ENCODE measurements around the gene MAT1A. TPM values are rescaled to one million over a fixed set of nuclear protein-coding genes. Genes with fewer than 3 reads are reported as not detected.

Gene MAT1A
- total RNA-seq, 1 experiment from 2014 or later, result 2.3 TPM

GRCh38 chr10:80283119-80283518 lies 6.3 kb downstream of the MAT1A start:
- TF ChIP-seq CBFB (CRISPR knock-in tag; IDR thresholded peaks at IDR 0.05; ENCODE audit: low read depth) (no peak), ZNF138 (CRISPR knock-in tag; conservative IDR thresholded peaks at IDR 0.05) (no peak), ZNF219 (CRISPR knock-in tag; IDR thresholded peaks at IDR 0.05; ENCODE audit: borderline replicate concordance) (no peak), MXD4 (CRISPR knock-in tag; IDR thresholded peaks at IDR 0.05; ENCODE audit: borderline replicate concordance) (no peak), NFYB (CRISPR knock-in tag; conservative IDR thresholded peaks at IDR 0.05; ENCODE audit: low read depth) (no peak), E2F4 (CRISPR knock-in tag; IDR thresholded peaks at IDR 0.05; ENCODE audit: borderline replicate concordance, low read depth) (no peak), ZNF532 (CRISPR knock-in tag; IDR thresholded peaks at IDR 0.05; ENCODE audit: borderline replicate concordance) (no peak), ATF3 (CRISPR knock-in tag; conservative IDR thresholded peaks at IDR 0.05) (no peak), PRRX2 (CRISPR knock-in tag; IDR thresholded peaks at IDR 0.05) (no peak), ZNF263 (CRISPR knock-in tag; IDR thresholded peaks at IDR 0.05; ENCODE audit: low read depth) (no peak), ATF6 (CRISPR knock-in tag; IDR thresholded peaks at IDR 0.05) (no peak), FOXJ3 (CRISPR knock-in tag; IDR thresholded peaks at IDR 0.05; ENCODE audit: borderline replicate concordance) (no peak), ZNF121 (CRISPR knock-in tag; IDR thresholded peaks at IDR 0.05) (no peak), HMGA2 (CRISPR knock-in tag; IDR thresholded peaks at IDR 0.05) (no peak), AR (CRISPR knock-in tag; IDR thresholded peaks at IDR 0.05) (no peak), ZBTB21 (CRISPR knock-in tag; IDR thresholded peaks at IDR 0.05; ENCODE audit: borderline replicate concordance) (no peak), CREB1 (CRISPR knock-in tag; IDR thresholded peaks at IDR 0.05) (no peak), ESRRA (CRISPR knock-in tag; IDR thresholded peaks at IDR 0.05; ENCODE audit: borderline replicate concordance) (no peak)
- no peak for ATAC-seq
- no peaks in the 10 kb centered on the region; the same call in 1 of the 2 replicates for H3K27me3 Mint-ChIP-seq (ENCODE audit: low read depth)
- no peaks in the 10 kb centered on the region for H3K36me3 Mint-ChIP-seq
- no peak overlapping the region for H3K4me3 Mint-ChIP-seq
- ChIA-PET CTCF (no interaction called here), POLR2A (no interaction called here)
- DNase-seq (ENCODE audit: low spot score), result no peak
- H3K9me3 Mint-ChIP-seq, result no peaks in the 10 kb centered on the region
- H3K4me1 Mint-ChIP-seq, result peaks cover 14% of the 10 kb centered on the region
- no peak overlapping the region for H3K27ac Mint-ChIP-seq

Data from WTC11 (cell line).